Measurements from ENCODE around the gene C20orf141. TPM values are rescaled to one million over a fixed set of nuclear protein-coding genes. Genes with fewer than 3 reads are reported as not detected.
"Not testable (repeated sequence)": the region's sequence is repeated elsewhere in the genome, so short reads cannot be mapped to it uniquely, and the experiment has no call there.

The C20orf141 gene
- total RNA-seq, 1 experiment from 2014 or later = not detected

DNA sequence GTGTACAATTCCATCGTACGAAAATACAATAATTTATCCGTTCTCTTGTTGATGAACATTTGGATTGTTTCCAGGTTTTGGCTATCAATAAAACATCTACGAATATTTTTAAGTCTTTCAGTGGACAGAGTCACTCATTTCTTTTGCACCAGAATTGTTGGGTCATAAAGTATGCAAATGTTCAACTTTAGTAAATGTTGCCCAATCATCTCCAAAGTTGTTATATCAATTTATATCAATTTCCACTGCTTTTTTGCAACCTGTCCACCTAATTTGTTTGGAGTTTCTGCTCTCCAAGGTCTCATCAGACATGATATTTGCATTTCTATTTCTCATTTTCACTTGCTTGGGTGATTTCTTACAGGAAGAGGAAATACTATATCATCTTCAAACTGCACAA lies 11.9 kb downstream of the C20orf141 start:
- DNase-seq (ENCODE audit: low spot score) = no peak
- Histone ChIP-seq H3K4me3 (ENCODE audit: low read depth, low read length, poor library complexity, severe bottlenecking) (no peak overlapping the region), H3K36me3 (ENCODE audit: insufficient read depth, low read length, poor library complexity, severe bottlenecking) (no peaks in the 10 kb centered on the region), H3K9me3 (ENCODE audit: low read depth, low read length, poor library complexity, severe bottlenecking) (no peaks in the 10 kb centered on the region), H3K27ac (ENCODE audit: low read depth, low read length, poor library complexity, severe bottlenecking) (no peak overlapping the region), H3K27me3 (replicated peaks; ENCODE audit: insufficient read depth, low read depth, low read length, poor library complexity) (no peaks in the 10 kb centered on the region), H3K4me1 (ENCODE audit: insufficient read depth, low read length, poor library complexity, severe bottlenecking) (no peaks in the 10 kb centered on the region)
- no peak for TF ChIP-seq EZH2 (IDR thresholded peaks at IDR 0.05; ENCODE audit: borderline replicate concordance, low read depth, low read length, poor library complexity, severe bottlenecking)
- TF ChIP-seq, protein P1, sequence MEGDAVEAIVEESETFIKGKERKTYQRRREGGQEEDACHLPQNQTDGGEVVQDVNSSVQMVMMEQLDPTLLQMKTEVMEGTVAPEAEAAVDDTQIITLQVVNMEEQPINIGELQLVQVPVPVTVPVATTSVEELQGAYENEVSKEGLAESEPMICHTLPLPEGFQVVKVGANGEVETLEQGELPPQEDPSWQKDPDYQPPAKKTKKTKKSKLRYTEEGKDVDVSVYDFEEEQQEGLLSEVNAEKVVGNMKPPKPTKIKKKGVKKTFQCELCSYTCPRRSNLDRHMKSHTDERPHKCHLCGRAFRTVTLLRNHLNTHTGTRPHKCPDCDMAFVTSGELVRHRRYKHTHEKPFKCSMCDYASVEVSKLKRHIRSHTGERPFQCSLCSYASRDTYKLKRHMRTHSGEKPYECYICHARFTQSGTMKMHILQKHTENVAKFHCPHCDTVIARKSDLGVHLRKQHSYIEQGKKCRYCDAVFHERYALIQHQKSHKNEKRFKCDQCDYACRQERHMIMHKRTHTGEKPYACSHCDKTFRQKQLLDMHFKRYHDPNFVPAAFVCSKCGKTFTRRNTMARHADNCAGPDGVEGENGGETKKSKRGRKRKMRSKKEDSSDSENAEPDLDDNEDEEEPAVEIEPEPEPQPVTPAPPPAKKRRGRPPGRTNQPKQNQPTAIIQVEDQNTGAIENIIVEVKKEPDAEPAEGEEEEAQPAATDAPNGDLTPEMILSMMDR (conservative IDR thresholded peaks at IDR 0.05; ENCODE audit: low read depth, low read length) = no peak
- POLR2A ChIA-PET (ENCODE audit: low non-redundant PET) = no interaction called here
- CTCF ChIA-PET = no interaction called here
- intact Hi-C loops (cut with micrococcal nuclease; ENCODE audit: unreplicated experiment) = no loop called here
- BruUV-seq (replicated peaks) = no TSS peak

DNA sequence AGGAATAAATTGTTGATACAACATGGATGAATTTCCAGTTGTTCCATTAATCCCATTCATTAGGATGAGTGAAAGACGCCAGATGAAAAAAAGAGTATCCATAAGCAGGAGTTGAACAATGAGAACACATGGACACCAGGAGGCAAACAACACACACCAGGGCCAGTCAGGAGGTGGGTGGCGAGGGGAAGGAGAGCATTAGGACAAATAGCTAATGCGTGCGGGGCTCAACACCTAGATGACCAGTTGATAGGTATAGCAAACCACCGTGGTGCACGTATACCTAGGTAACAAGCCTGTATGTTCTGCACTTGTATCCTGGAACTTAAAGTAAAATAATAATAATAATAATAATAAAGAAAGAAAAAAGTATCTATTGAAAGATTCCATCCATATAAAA lies 14.6 kb downstream of the C20orf141 start:
- intact Hi-C loops (cut with micrococcal nuclease; ENCODE audit: unreplicated experiment) = no loop called here
- no peak for DNase-seq (ENCODE audit: low spot score)
- ChIA-PET POLR2A (ENCODE audit: low non-redundant PET) (no interaction called here), CTCF (no interaction called here)
- no peaks in the 10 kb centered on the region for H3K4me1 ChIP-seq (ENCODE audit: insufficient read depth, low read length, poor library complexity, severe bottlenecking)
- TF ChIP-seq, protein P1 (conservative IDR thresholded peaks at IDR 0.05; ENCODE audit: low read depth, low read length) = no peak
- TF ChIP-seq EZH2 (IDR thresholded peaks at IDR 0.05; ENCODE audit: borderline replicate concordance, low read depth, low read length, poor library complexity, severe bottlenecking) = no peak
- no peak overlapping the region for H3K27ac ChIP-seq (ENCODE audit: low read depth, low read length, poor library complexity, severe bottlenecking)
- no peaks in the 10 kb centered on the region for H3K36me3 ChIP-seq (ENCODE audit: insufficient read depth, low read length, poor library complexity, severe bottlenecking)
- no peaks in the 10 kb centered on the region for H3K27me3 ChIP-seq (replicated peaks; ENCODE audit: insufficient read depth, low read depth, low read length, poor library complexity)
- H3K9me3 ChIP-seq (ENCODE audit: low read depth, low read length, poor library complexity, severe bottlenecking) = no peaks in the 10 kb centered on the region
- BruUV-seq (replicated peaks) = no TSS peak
- no peak overlapping the region for H3K4me3 ChIP-seq (ENCODE audit: low read depth, low read length, poor library complexity, severe bottlenecking)

DNA sequence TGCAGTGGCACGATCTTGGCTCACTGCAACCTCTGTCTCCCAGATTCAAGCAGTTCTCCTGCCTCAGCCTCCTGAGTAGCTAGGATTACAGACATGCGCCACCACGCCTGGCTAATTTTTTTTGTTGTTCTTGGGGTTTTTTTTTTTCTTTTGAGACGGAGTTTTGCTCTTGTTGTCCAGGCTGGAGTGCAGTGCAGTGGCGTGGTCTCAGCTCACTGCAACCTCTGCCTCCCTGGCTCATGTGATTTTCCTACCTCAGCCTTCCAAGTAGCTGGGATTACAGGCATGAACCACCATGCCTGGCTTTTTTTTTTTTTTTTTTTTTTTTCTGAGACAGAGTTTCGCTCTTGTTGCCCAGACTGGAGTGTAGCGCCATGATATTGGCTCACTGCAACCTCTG lies 16.4 kb downstream of the C20orf141 start:
- H3K27ac ChIP-seq (ENCODE audit: low read depth, low read length, poor library complexity, severe bottlenecking); H3K36me3 ChIP-seq (ENCODE audit: insufficient read depth, low read length, poor library complexity, severe bottlenecking); H3K4me1 ChIP-seq (ENCODE audit: insufficient read depth, low read length, poor library complexity, severe bottlenecking); DNase-seq (ENCODE audit: low spot score); H3K27me3 ChIP-seq (replicated peaks; ENCODE audit: insufficient read depth, low read depth, low read length, poor library complexity); BruUV-seq (replicated peaks); H3K4me3 ChIP-seq (ENCODE audit: low read depth, low read length, poor library complexity, severe bottlenecking); H3K9me3 ChIP-seq (ENCODE audit: low read depth, low read length, poor library complexity, severe bottlenecking); intact Hi-C loops (cut with micrococcal nuclease; ENCODE audit: unreplicated experiment); POLR2A ChIA-PET (ENCODE audit: low non-redundant PET): not testable (repeated sequence)
- CTCF ChIA-PET = interaction anchor here (0.7 kb wide), 1 partner anchor 10 kb away, joined by 3 read pairs; no protein-coding TSS in a partner anchor

DNA sequence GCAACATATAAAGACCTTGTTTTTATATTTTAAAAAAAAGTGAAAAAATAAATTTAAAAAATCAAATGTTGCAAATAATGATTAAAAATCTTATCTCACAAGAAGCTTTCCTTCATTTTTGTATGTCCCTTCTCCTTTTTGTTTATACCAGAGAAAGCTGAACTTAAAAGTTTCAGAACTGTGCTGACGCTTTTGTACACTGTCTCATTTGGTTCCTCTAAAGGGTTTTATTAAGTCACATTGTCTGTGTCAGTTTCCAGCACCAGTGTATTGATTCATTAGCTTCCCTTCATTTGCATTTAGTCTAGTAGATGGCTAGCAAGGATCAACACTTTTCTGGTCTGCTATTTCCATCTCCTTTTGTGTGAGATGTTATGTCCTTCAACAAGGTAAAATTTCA lies 19.0 kb downstream of the C20orf141 start:
- DNase-seq (ENCODE audit: low spot score) = no peak
- H3K4me1 ChIP-seq (ENCODE audit: insufficient read depth, low read length, poor library complexity, severe bottlenecking) = no peaks in the 10 kb centered on the region
- intact Hi-C loops (cut with micrococcal nuclease; ENCODE audit: unreplicated experiment) = no loop called here
- BruUV-seq (replicated peaks) = no TSS peak
- no peaks in the 10 kb centered on the region for H3K9me3 ChIP-seq (ENCODE audit: low read depth, low read length, poor library complexity, severe bottlenecking)
- ChIA-PET CTCF (no interaction called here), POLR2A (ENCODE audit: low non-redundant PET) (no interaction called here)
- no peak overlapping the region for H3K27ac ChIP-seq (ENCODE audit: low read depth, low read length, poor library complexity, severe bottlenecking)
- H3K4me3 ChIP-seq (ENCODE audit: low read depth, low read length, poor library complexity, severe bottlenecking) = no peak overlapping the region
- H3K27me3 ChIP-seq (replicated peaks; ENCODE audit: insufficient read depth, low read depth, low read length, poor library complexity) = no peaks in the 10 kb centered on the region
- TF ChIP-seq, protein P1 (conservative IDR thresholded peaks at IDR 0.05; ENCODE audit: low read depth, low read length) = no peak
- no peak for TF ChIP-seq EZH2 (IDR thresholded peaks at IDR 0.05; ENCODE audit: borderline replicate concordance, low read depth, low read length, poor library complexity, severe bottlenecking)
- peaks cover 8% of the 10 kb centered on the region for H3K36me3 ChIP-seq (ENCODE audit: insufficient read depth, low read length, poor library complexity, severe bottlenecking)

Data from A673 (cell line).